ENCODE measurements around the gene SLC16A10.

SLC16A10 gene

DNA sequence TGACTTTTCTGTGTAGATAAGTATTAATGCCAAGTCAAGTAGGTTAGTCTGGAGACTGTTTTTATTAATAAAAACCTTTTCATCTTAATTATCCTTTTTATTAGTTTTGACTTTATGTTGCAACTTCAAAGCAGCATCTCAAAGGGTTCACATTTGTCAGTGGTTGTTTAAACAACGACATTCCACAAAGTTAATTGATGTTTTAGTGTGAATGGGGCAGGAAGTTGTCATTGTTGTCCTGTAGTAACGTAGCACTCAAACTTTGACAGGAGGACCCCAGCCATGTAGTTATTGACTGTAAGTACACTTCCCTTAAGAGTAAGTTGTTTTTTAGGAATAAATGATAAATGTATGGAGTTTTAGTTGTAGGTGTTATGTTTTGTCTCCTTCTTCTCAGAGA is 11.3 kb downstream of the SLC16A10 start:
- no peak for DNase-seq (ENCODE audit: low spot score)
- ChIA-PET POLR2A (ENCODE audit: low non-redundant PET) (no interaction called here), CTCF (no interaction called here)
- no peak overlapping the region for H3K27ac ChIP-seq
- TF ChIP-seq, protein P1, sequence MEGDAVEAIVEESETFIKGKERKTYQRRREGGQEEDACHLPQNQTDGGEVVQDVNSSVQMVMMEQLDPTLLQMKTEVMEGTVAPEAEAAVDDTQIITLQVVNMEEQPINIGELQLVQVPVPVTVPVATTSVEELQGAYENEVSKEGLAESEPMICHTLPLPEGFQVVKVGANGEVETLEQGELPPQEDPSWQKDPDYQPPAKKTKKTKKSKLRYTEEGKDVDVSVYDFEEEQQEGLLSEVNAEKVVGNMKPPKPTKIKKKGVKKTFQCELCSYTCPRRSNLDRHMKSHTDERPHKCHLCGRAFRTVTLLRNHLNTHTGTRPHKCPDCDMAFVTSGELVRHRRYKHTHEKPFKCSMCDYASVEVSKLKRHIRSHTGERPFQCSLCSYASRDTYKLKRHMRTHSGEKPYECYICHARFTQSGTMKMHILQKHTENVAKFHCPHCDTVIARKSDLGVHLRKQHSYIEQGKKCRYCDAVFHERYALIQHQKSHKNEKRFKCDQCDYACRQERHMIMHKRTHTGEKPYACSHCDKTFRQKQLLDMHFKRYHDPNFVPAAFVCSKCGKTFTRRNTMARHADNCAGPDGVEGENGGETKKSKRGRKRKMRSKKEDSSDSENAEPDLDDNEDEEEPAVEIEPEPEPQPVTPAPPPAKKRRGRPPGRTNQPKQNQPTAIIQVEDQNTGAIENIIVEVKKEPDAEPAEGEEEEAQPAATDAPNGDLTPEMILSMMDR (conservative IDR thresholded peaks at IDR 0.05; ENCODE audit: low read depth) = no peak

DNA sequence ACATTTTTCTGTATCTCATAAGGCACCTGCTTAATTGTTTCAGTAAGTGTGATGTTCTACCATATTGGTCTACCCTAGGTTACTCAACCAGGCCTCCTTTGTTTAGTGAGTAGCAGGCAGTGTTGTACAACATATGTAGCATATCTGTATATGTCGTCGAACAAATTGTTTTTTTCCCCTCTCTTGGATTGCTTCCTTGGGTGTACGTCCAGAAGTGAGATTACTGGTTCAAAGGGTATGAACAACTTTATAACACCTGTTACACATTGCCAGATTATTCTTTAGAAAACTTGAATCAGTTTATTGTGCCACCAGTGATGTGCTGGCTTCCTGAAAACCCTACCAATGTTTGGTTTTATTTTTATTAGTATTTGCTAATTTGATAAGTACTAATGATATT is 14.7 kb downstream of the SLC16A10 start:
- no peak overlapping the region for H3K27ac ChIP-seq
- CTCF ChIA-PET = interaction anchor here (0.6 kb wide), 1 partner anchor 66 kb away, joined by 3 read pairs; no protein-coding TSS in a partner anchor
- POLR2A ChIA-PET (ENCODE audit: low non-redundant PET) = no interaction called here
- DNase-seq (ENCODE audit: low spot score) = no peak
- TF ChIP-seq, protein P1 (conservative IDR thresholded peaks at IDR 0.05; ENCODE audit: low read depth) = no peak

- POLR2A ChIA-PET (ENCODE audit: low non-redundant PET) = no interaction called here
- no peak overlapping the region for H3K27ac ChIP-seq
- TF ChIP-seq, protein P1 (conservative IDR thresholded peaks at IDR 0.05; ENCODE audit: low read depth) = no peak
- CTCF ChIA-PET = no interaction called here
- peak; percentile 68 for DNase-seq (ENCODE audit: low spot score)
Measured at GRCh38 chr6:111105578-111105977, 18.3 kb downstream of the SLC16A10 start.

DNA sequence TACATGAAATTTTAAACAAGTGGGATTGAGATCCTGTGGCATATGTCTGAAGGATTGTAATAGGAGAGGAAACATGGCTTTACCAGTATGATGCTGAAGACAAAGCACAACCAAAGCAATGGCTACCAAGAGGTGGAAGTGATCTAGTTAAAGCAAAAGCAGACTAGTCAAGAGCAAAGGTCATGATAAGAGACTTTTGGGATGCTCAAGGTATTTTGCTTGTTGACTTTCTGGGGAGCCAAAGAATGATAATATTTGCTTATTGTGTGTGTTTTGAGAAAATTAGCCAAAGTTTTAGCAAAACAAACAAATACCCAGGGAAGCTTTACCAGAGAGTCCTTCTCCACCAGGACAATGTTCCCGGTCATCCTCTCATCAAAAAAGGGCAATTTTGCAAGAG is 20.3 kb downstream of the SLC16A10 start:
- TF ChIP-seq, protein P1 (conservative IDR thresholded peaks at IDR 0.05; ENCODE audit: low read depth) = no peak
- H3K27ac ChIP-seq = no peak overlapping the region
- no peak for DNase-seq (ENCODE audit: low spot score)
- POLR2A ChIA-PET (ENCODE audit: low non-redundant PET) = no interaction called here
- CTCF ChIA-PET = no interaction called here

GRCh38 chr6:111110036-111110435 is 22.7 kb downstream of the SLC16A10 start:
- no peak overlapping the region for H3K27ac ChIP-seq
- POLR2A ChIA-PET (ENCODE audit: low non-redundant PET) = no interaction called here
- CTCF ChIA-PET = no interaction called here
- TF ChIP-seq, protein P1 (conservative IDR thresholded peaks at IDR 0.05; ENCODE audit: low read depth) = no peak
- DNase-seq (ENCODE audit: low spot score) = no peak

DNA sequence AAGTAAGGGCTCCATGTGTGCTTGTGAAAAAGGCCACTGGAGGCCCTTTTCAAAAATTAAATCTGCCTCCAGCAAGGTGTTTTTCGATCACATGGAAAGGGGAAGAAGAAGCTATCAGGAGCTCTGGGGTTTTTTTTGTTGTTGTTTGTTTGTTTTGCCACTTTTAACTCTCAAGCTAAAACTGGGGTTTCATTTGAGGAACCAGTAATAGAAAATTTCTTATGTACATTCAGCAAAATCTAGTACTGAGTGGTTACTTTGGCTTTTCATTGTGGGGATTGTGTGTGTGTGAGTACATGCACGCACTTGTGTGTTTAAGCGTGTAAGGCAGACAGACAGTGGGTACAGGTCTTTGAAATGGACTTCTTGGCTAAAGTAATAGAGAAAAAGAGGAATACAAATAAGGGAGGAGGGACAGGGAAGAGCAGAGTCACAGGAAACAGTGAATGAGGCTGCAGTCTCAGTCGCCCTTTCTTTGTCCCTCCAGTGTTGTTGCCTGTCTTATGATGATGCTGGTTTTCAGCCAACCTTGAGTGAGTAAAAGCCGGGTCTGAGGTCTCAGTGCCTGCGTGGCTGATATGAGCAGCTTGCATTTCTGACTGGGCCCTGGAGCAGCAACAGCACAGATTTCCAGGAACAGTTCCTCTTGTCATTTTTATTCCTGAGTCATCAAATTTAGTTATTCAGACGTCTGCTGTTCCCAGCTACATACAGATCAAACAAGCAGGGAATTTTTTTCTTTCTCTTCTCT is 26.2 kb downstream of the SLC16A10 start:
- no peak for DNase-seq (ENCODE audit: low spot score)
- CTCF ChIA-PET = no interaction called here
- POLR2A ChIA-PET (ENCODE audit: low non-redundant PET) = no interaction called here
- TF ChIP-seq, protein P1 (conservative IDR thresholded peaks at IDR 0.05; ENCODE audit: low read depth) = no peak
- no peak overlapping the region for H3K27ac ChIP-seq

All from RWPE1 (cell line).